Epithelial cell of prostate (primary cell): ENCODE measurements around the gene COL4A1.

Experiments
- DNase-seq: peaks from one replicate; pipeline ENCODE4 v3.0.0-alpha.2; 2011; ENCODE audit warnings: low read depth, low spot score
- H3K27ac ChIP-seq: fragments of 450-650 bp; 2 replicates; pipeline ENCODE4 v1.5.1; 2017; ENCODE audit warnings: mild to moderate bottlenecking

Gene COL4A1

GRCh38 chr13:110245416-110245899, 61.5 kb downstream of the COL4A1 start:
- DNase-seq, result no peak
- H3K27ac ChIP-seq, result no peak overlapping the region

GRCh38 chr13:110244976-110245375, 62.0 kb downstream of the COL4A1 start:
- DNase-seq, result no peak

GRCh38 chr13:110244071-110244830, 62.7 kb downstream of the COL4A1 start:
- H3K27ac ChIP-seq, result no peak overlapping the region
- DNase-seq, result no peak

More at GRCh38 chr13:110244976-110245375, 62.0 kb downstream of the COL4A1 start:
- H3K27ac ChIP-seq, result no peak overlapping the region

- DNase-seq, result no peak
- no peak overlapping the region for H3K27ac ChIP-seq
Measured at GRCh38 chr13:110242615-110243014, 64.3 kb downstream of the COL4A1 start.

GRCh38 chr13:110240943-110241342, 66.0 kb downstream of the COL4A1 start:
- no peak overlapping the region for H3K27ac ChIP-seq
- DNase-seq, result no peak

GRCh38 chr13:110240352-110240751, 66.6 kb downstream of the COL4A1 start:
- no peak overlapping the region for H3K27ac ChIP-seq
- no peak for DNase-seq

GRCh38 chr13:110239280-110240125, 67.5 kb downstream of the COL4A1 start:
- no peak overlapping the region for H3K27ac ChIP-seq
- no peak for DNase-seq

GRCh38 chr13:110238818-110239195, 68.2 kb downstream of the COL4A1 start:
- H3K27ac ChIP-seq, result no peak overlapping the region
- DNase-seq, result no peak

GRCh38 chr13:110237875-110238817, 68.8 kb downstream of the COL4A1 start:
- no peak for DNase-seq
- H3K27ac ChIP-seq, result no peak overlapping the region

GRCh38 chr13:110236831-110237261, 70.1 kb downstream of the COL4A1 start:
- no peak overlapping the region for H3K27ac ChIP-seq
- DNase-seq, result no peak

GRCh38 chr13:110236431-110236830, 70.5 kb downstream of the COL4A1 start:
- DNase-seq, result no peak
- H3K27ac ChIP-seq, result no peak overlapping the region

GRCh38 chr13:110234532-110234931, 72.4 kb downstream of the COL4A1 start:
- no peak for DNase-seq
- H3K27ac ChIP-seq, result no peak overlapping the region

GRCh38 chr13:110233951-110234280, 73.0 kb downstream of the COL4A1 start:
- no peak for DNase-seq
- H3K27ac ChIP-seq, result no peak overlapping the region

GRCh38 chr13:110233181-110233950, 73.6 kb downstream of the COL4A1 start:
- no peak overlapping the region for H3K27ac ChIP-seq
- DNase-seq, result no peak

- no peak overlapping the region for H3K27ac ChIP-seq
- no peak for DNase-seq
Measured at GRCh38 chr13:110232756-110233155, 74.2 kb downstream of the COL4A1 start.

GRCh38 chr13:110232142-110232541, 74.8 kb downstream of the COL4A1 start:
- H3K27ac ChIP-seq, result no peak overlapping the region
- DNase-seq, result no peak

GRCh38 chr13:110231348-110232047, 75.5 kb downstream of the COL4A1 start:
- no peak for DNase-seq
- no peak overlapping the region for H3K27ac ChIP-seq

- H3K27ac ChIP-seq, result no peak overlapping the region
- no peak for DNase-seq
Measured at GRCh38 chr13:110230661-110231347, 76.2 kb downstream of the COL4A1 start.
